Liver (tissue), 10 donors: ENCODE measurements around the gene TAF8. TPM values are rescaled to one million over a fixed set of nuclear protein-coding genes. Genes with fewer than 3 reads are reported as not detected.

Experiments
- DNase-seq: peaks from one replicate; pipeline ENCODE4 v3.0.0-alpha.2; 2017; ENCODE audit warnings: low spot score
- H3K27ac ChIP-seq, 2 donors: one replicate each; pipeline ENCODE4 v1.7.0; 2013; ENCODE audit warnings: inconsistent platforms in 2 of 2, low read length in 2 of 2, control low read depth in 1 of 2, low read depth in 1 of 2, mild to moderate bottlenecking in 1 of 2
- H3K27me3 ChIP-seq, 4 donors: one replicate each; pipeline versions ENCODE4 v1.6.1 to v1.7.0; 2013; ENCODE audit warnings: low read length in 3 of 4, inconsistent platforms in 1 of 4, mild to moderate bottlenecking in 1 of 4, moderate library complexity in 1 of 4; ENCODE audit not compliant: control insufficient read depth in 4 of 4, insufficient read depth in 4 of 4
- H3K36me3 ChIP-seq, 4 donors: one replicate each; pipeline versions ENCODE4 v1.6.1 to v1.7.0; 2013; ENCODE audit warnings: low read length in 3 of 4, mild to moderate bottlenecking in 3 of 4, low read depth in 1 of 4, moderate library complexity in 1 of 4; ENCODE audit not compliant: control insufficient read depth in 4 of 4, insufficient read depth in 3 of 4
- H3K4me1 ChIP-seq, 4 donors: one replicate each; pipeline versions ENCODE4 v1.6.1 to v1.7.0; 2013; ENCODE audit warnings: low read length in 3 of 4, mild to moderate bottlenecking in 3 of 4, moderate library complexity in 1 of 4; ENCODE audit not compliant: control insufficient read depth in 4 of 4, insufficient read depth in 4 of 4
- H3K4me3 ChIP-seq, 3 donors: one replicate each; pipeline versions ENCODE4 v1.6.1 to v1.7.0; 2013; ENCODE audit warnings: low read length in 3 of 3, control low read depth in 1 of 3, low read depth in 1 of 3, mild to moderate bottlenecking in 1 of 3
- H3K9ac ChIP-seq, 2 donors: one replicate each; pipeline ENCODE4 v1.7.0; 2013; ENCODE audit warnings: low read length in 2 of 2, mild to moderate bottlenecking in 2 of 2, moderate library complexity in 2 of 2, control low read depth in 1 of 2, low read depth in 1 of 2
- H3K9me3 ChIP-seq, 4 donors: one replicate each; pipeline versions ENCODE4 v1.6.1 to v1.7.0; 2013; ENCODE audit warnings: low read length in 3 of 4; ENCODE audit not compliant: control insufficient read depth in 4 of 4
- GABPA ChIP-seq, 2 donors: IDR thresholded peaks in 1 of 2; conservative IDR thresholded peaks in 1 of 2; 2 replicates each; pipeline ENCODE4 v1.6.1; 2016; ENCODE audit warnings: antibody characterized with exemption in 2 of 2, mild to moderate bottlenecking in 1 of 2, moderate library complexity in 1 of 2
- TAF1 ChIP-seq: conservative IDR thresholded peaks from 2 replicates; pipeline ENCODE4 v1.6.1; 2016; ENCODE audit warnings: antibody characterized with exemption, mild to moderate bottlenecking
- WGBS: extraction: QIAGEN DNeasy Blood & Tissue Kit; methylation state at CpG from one replicate; pipeline ENCODE4 v1.1.7; 2013; 5-methylcytosine and 5-hydroxymethylcytosine counted together
- polyA plus RNA-seq, 2 donors: library from polyadenylated mRNA; stranded (reverse) in 1 of 2; unstranded in 1 of 2; fragments of 200-250 nt in 1 of 2; fragments of >200 nt in 1 of 2; fragmentation: Nextera tagmentation in 1 of 2; extraction: Ambion mirVana in 1 of 2; gene quantifications; one replicate each; pipeline versions ENCODE4 v1.2.1 to v1.2.3, GENCODE V29; 2013 to 2015
- small RNA-seq: library from RNA; depleted of rRNA; stranded (forward); fragments of <200 nt; gene quantifications from one replicate; pipeline ENCODE3, GENCODE V24; 2014
- total RNA-seq, 2 donors: library from RNA; depleted of rRNA; stranded (reverse); fragments of >200 nt; gene quantifications; one replicate each; pipeline ENCODE4 v1.2.3, GENCODE V29; 2014
- TF ChIP-seq, protein P1 (sequence below): IDR thresholded peaks from 2 replicates; pipeline ENCODE4 v1.6.1; 2016; ENCODE audit warnings: antibody characterized with exemption
- donor health status: healthy.
- donor health status: healthy.
- donor health status: healthy.
- donor health status: healthy.
- donor health status: healthy.

Gene TAF8
- total and polyA plus RNA-seq, 4 donors = 3.9 to 11.3 (median 7.4) TPM

DNA sequence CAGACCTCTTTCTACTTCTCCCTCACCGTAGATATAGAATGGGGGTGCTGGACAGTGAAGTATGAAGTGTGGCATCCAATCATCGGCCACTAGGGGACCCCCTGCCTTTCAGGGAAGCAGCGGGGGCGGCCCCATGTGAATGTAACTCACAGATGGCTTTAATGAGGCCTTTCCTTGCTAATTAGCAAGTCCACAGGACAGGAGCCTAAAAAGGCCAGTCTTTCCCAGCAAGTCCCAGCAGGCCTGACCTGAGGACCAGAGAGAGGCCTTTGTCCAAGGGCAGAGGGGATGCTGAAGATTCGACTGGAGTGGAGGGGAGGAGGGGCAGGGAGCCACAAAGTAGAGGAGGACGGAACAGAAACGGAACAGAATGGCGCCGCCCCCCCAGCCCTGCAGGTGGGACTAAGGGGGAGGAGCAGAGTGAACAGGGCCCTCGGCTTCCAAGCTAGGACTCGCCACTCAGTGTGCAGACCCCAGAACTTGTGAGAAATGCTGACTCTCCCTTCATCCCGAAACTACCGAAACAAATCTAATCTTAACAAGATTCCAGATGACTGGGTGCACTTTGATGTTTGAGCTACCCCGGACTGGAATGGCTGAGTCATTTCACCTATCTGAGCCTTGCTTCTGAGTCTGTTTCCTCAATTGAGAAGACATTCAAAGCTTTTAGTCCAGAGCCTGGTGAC lies 86.3 kb downstream of the TAF8 start:
- no peak for DNase-seq
- no peak overlapping the region for H3K27ac ChIP-seq
- no peak overlapping the region for H3K4me3 ChIP-seq
- no peaks in the 10 kb centered on the region for H3K36me3 ChIP-seq
- no peaks in the 10 kb centered on the region for H3K9me3 ChIP-seq
- peaks cover 0 to 2% (median 0%) of the 10 kb centered on the region in 4 donors for H3K4me1 ChIP-seq
- WGBS = 73% methylated on average over 14 of the region's 14 CpGs
- TF ChIP-seq TAF1 (no peak), GABPA (IDR thresholded peaks at IDR 0.05 in 1 of 2, conservative IDR thresholded peaks at IDR 0.05 in 1 of 2) (no peak)
- TF ChIP-seq, protein P1, sequence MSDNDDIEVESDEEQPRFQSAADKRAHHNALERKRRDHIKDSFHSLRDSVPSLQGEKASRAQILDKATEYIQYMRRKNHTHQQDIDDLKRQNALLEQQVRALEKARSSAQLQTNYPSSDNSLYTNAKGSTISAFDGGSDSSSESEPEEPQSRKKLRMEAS = no peak
- no peak overlapping the region for H3K9ac ChIP-seq
- no peaks in the 10 kb centered on the region for H3K27me3 ChIP-seq

Small RNAs within 50 kb of the gene (small RNA-seq; reads per million reads assigned to genes)
- not detected for gene RNU6-761P

Other genes starting within 250 kb of the TAF8 start
- 1 to 10 TPM; 1.8 to 3.4 TPM for gene USP49, start 155.1 kb upstream of the TAF8 start, total RNA-seq
- gene USP49, start 155.1 kb upstream of the TAF8 start, polyA plus RNA-seq = under 1 TPM; 0.33 to 0.43 TPM
- gene MED20, start 129.4 kb upstream of the TAF8 start, total RNA-seq = 10 to 100 TPM; 10.5 to 11.9 TPM
- gene MED20, start 129.4 kb upstream of the TAF8 start, polyA plus RNA-seq = 1 to 10 TPM; 3.5 to 6.6 TPM
- gene BYSL, start 129.0 kb upstream of the TAF8 start, total RNA-seq = 10 to 100 TPM in 1 of 2 donors, 1 to 10 TPM in 1; 7.6 to 11.6 TPM
- 1 to 10 TPM; 5.4 to 9.6 TPM for gene BYSL, start 129.0 kb upstream of the TAF8 start, polyA plus RNA-seq
- 10 to 100 TPM; 24.8 to 54.3 TPM for gene CCND3, start 108.7 kb upstream of the TAF8 start, total RNA-seq
- gene CCND3, start 108.7 kb upstream of the TAF8 start, polyA plus RNA-seq = 10 to 100 TPM; 11.6 to 21.7 TPM
- under 1 TPM in 1 of 2 donors, not detected in 1; 0.25 TPM for gene C6orf132, start 92.1 kb downstream of the TAF8 start, total RNA-seq
- gene C6orf132, start 92.1 kb downstream of the TAF8 start, polyA plus RNA-seq = under 1 TPM; 0.07 to 0.24 TPM
- gene GUCA1A, start 122.8 kb downstream of the TAF8 start, total RNA-seq = not detected
- not detected for gene GUCA1A, start 122.8 kb downstream of the TAF8 start, polyA plus RNA-seq
- gene GUCA1B, start 144.4 kb downstream of the TAF8 start, total RNA-seq = under 1 TPM; 0.17 to 0.47 TPM
- gene GUCA1B, start 144.4 kb downstream of the TAF8 start, polyA plus RNA-seq = under 1 TPM in 1 of 2 donors, not detected in 1; 0.32 TPM
- gene MRPS10, start 167.3 kb downstream of the TAF8 start, total RNA-seq = 10 to 100 TPM; 22.8 to 26.8 TPM
- gene MRPS10, start 167.3 kb downstream of the TAF8 start, polyA plus RNA-seq = 10 to 100 TPM; 20.1 to 25.0 TPM